Measurements from ENCODE around the gene CRIM1. TPM values are rescaled to one million over a fixed set of nuclear protein-coding genes. Genes with fewer than 3 reads are reported as not detected.

CRIM1 gene
- total and polyA plus RNA-seq, 7 donors, result 10.2 to 68.1 (median 53.1) TPM

DNA sequence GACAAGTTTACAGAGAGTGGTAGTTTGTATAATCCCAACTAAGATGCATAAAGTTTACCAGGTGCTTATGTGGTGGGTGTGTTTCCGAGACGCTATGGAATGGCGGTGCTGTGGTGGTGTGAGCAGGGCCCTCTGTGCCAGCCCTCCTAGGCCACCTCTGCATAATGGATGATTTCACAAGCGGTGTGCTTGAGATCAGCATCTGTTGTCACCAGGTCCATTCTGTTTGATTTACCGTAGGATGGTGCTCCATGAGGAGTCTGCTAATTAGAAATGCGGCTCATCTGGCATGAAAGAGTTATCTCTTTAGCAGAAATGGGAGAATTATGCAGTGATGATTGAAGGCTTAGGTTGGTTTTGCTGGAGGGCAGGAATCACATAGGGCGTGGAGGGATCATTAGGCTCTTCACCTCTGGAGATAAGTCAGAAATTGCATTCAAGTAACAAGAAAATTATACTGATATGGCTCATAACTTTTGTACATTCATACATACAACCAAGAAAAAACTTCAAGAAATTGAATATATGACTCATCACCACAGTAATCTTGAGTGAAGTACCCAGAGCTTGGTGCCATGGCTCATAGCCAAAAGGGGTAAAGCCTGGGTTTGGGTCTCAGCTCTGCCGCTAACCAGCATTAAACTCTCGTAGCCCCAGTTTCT, 41.4 kb downstream of the CRIM1 start:
- H3K4me3 ChIP-seq, result no peak overlapping the region
- DNase-seq, result no peak
- H3K27me3 ChIP-seq (ENCODE audit: insufficient read depth in 3 of 3, low read length in 2 of 3), result no peaks in the 10 kb centered on the region
- WGBS, 3 donors, result 98% methylated on average over 9 of the region's 9 CpGs
- no peak overlapping the region for H3K27ac ChIP-seq
- peaks cover 0 to 29% of the 10 kb centered on the region in 2 donors for H3K36me3 ChIP-seq (ENCODE audit: insufficient read depth in 1 of 2, low read depth in 1 of 2)
- peaks cover 61% of the 10 kb centered on the region for H3K4me1 ChIP-seq
- intact Hi-C loops (cut with DNase I), result no loop called here
- H3K9me3 ChIP-seq, result no peaks in the 10 kb centered on the region
- no peak for ATAC-seq
- TF ChIP-seq, protein P1, sequence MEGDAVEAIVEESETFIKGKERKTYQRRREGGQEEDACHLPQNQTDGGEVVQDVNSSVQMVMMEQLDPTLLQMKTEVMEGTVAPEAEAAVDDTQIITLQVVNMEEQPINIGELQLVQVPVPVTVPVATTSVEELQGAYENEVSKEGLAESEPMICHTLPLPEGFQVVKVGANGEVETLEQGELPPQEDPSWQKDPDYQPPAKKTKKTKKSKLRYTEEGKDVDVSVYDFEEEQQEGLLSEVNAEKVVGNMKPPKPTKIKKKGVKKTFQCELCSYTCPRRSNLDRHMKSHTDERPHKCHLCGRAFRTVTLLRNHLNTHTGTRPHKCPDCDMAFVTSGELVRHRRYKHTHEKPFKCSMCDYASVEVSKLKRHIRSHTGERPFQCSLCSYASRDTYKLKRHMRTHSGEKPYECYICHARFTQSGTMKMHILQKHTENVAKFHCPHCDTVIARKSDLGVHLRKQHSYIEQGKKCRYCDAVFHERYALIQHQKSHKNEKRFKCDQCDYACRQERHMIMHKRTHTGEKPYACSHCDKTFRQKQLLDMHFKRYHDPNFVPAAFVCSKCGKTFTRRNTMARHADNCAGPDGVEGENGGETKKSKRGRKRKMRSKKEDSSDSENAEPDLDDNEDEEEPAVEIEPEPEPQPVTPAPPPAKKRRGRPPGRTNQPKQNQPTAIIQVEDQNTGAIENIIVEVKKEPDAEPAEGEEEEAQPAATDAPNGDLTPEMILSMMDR (IDR thresholded peaks at IDR 0.05), result no peak

GRCh38 chr2:36397728-36398413, 42.3 kb downstream of the CRIM1 start:
- peaks cover 0 to 29% of the 10 kb centered on the region in 2 donors for H3K36me3 ChIP-seq (ENCODE audit: insufficient read depth in 1 of 2, low read depth in 1 of 2)
- intact Hi-C loops (cut with DNase I), result no loop called here
- H3K27me3 ChIP-seq (ENCODE audit: insufficient read depth in 3 of 3, low read length in 2 of 3), result no peaks in the 10 kb centered on the region
- no peaks in the 10 kb centered on the region for H3K9me3 ChIP-seq
- TF ChIP-seq, protein P1 (IDR thresholded peaks at IDR 0.05), result no peak
- ATAC-seq, result no peak
- no peak for DNase-seq
- H3K4me3 ChIP-seq, result no peak overlapping the region
- no peak overlapping the region for H3K27ac ChIP-seq
- H3K4me1 ChIP-seq, result peaks cover 63% of the 10 kb centered on the region
- WGBS, 3 donors, result 79 to 84% (median 84%) methylated on average over 7 of the region's 7 CpGs

DNA sequence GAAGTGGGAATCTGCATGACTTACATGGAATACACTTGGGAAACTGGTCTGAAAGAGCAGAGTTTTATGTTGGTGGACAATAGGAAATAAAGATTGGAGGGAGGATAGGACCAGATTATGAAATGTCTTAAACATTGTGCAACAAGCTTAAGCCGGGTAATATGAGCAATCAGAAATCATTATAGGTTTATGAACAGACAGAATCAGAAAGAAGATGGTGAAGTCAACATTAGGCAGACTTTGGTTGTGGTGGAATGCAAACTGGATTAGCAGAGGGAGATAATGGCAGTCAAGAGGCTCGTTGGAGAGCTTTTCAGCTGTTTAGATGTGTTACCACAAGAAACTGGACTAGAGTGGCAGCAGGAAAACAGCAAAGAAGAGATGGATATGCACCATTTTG, 43.5 kb downstream of the CRIM1 start:
- WGBS, 3 donors, result 70 to 82% (median 72%) methylated on average over 2 of the region's 2 CpGs
- Histone ChIP-seq H3K4me1 (peaks cover 64% of the 10 kb centered on the region), H3K27ac (no peak overlapping the region), H3K27me3 (ENCODE audit: insufficient read depth in 3 of 3, low read length in 2 of 3) (no peaks in the 10 kb centered on the region), H3K4me3 (no peak overlapping the region), H3K9me3 (no peaks in the 10 kb centered on the region), H3K36me3 (ENCODE audit: insufficient read depth in 1 of 2, low read depth in 1 of 2) (peaks cover 0 to 29% of the 10 kb centered on the region in 2 donors)
- TF ChIP-seq, protein P1 (IDR thresholded peaks at IDR 0.05), result no peak
- no peak for DNase-seq
- ATAC-seq, result no peak
- intact Hi-C loops (cut with DNase I), result no loop called here

DNA sequence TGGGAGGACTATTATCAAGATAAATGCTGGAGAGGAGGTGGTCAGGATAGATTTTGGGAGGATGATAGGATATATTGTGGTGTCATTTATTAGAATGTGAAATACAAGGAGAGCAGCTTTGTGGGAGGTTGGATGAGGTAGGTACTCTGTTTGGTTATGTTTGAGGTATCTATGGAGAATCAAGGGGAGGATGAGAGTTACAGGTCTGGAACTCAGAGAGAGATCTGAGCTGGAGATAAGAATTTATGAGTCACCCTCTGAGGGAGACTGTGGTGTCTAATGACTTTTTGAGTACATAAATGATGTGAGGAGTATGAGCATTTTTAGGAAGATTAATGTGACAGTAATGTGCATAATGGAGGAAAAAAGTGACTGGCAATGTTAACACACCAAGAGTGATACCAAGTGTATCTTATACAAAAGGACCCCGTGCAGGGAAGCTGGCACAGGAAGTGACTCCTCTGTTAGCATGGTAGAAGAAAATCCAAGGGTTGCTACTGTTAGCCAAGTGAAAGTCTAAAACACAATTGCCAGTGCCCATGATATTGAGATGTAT, 48.2 kb downstream of the CRIM1 start:
- Histone ChIP-seq H3K27me3 (ENCODE audit: insufficient read depth in 3 of 3, low read length in 2 of 3) (no peaks in the 10 kb centered on the region), H3K4me1 (peaks cover 78% of the 10 kb centered on the region), H3K36me3 (ENCODE audit: insufficient read depth in 1 of 2, low read depth in 1 of 2) (no peaks in the 10 kb centered on the region), H3K4me3 (no peak overlapping the region), H3K9me3 (no peaks in the 10 kb centered on the region), H3K27ac (peak overlapping the region; percentile 7)
- 39 to 50% (median 43%) methylated on average over 1 of the region's 1 CpG for WGBS, 3 donors
- intact Hi-C loops (cut with DNase I), result no loop called here
- TF ChIP-seq, protein P1 (IDR thresholded peaks at IDR 0.05), result no peak
- DNase-seq, result no peak
- peak in 3 of 4 donors; percentile 36 to 59 (median 58) for ATAC-seq
